CD8-positive, alpha-beta memory T cell (primary cell): ENCODE measurements around the gene RASGRP3. TPM values are rescaled to one million over a fixed set of nuclear protein-coding genes. Genes with fewer than 3 reads are reported as not detected.

Experiments
- CTCF ChIA-PET: fragments of 350-600 bp; sonication (Branson Sonifier 250); formaldehyde crosslinking; loops from one replicate; lab custom pipeline; 2021; ENCODE audit warnings: antibody characterized with exemption; lab: Charles Lee
- POLR2A ChIA-PET: fragments of 350-600 bp; sonication (Branson Sonifier 250); formaldehyde crosslinking; loops from one replicate; lab custom pipeline; 2021; ENCODE audit warnings: antibody characterized with exemption; lab: Charles Lee
- DNase-seq, 5 donors: peaks; one replicate each; pipeline versions ENCODE4 v3.0.0 to v3.0.0-alpha.2; 2020 to 2022; ENCODE audit warnings: mixed read lengths in 1 of 5
- H3K27ac ChIP-seq: one replicate; pipeline ENCODE4 v1.7.0; 2013; ENCODE audit warnings: low read depth, mild to moderate bottlenecking, low read length, moderate library complexity
- H3K27me3 ChIP-seq: 2 replicates; pipeline ENCODE4 v1.7.0; 2013; ENCODE audit warnings: low read length, mild to moderate bottlenecking; ENCODE audit not compliant: insufficient read depth, poor library complexity, severe bottlenecking
- H3K36me3 ChIP-seq: 2 replicates; pipeline ENCODE4 v1.7.0; 2013; ENCODE audit warnings: mild to moderate bottlenecking, low read length, moderate library complexity; ENCODE audit not compliant: insufficient read depth
- H3K4me1 ChIP-seq: 2 replicates; pipeline ENCODE4 v1.7.0; 2013; ENCODE audit warnings: mild to moderate bottlenecking, low read length, moderate library complexity; ENCODE audit not compliant: insufficient read depth
- H3K4me3 ChIP-seq: 2 replicates; pipeline ENCODE4 v1.7.0; 2013; ENCODE audit warnings: mild to moderate bottlenecking, low read length
- H3K9me3 ChIP-seq: 2 replicates; pipeline ENCODE4 v1.7.0; 2013; ENCODE audit warnings: mild to moderate bottlenecking, low read length
- H3K27ac Mint-ChIP-seq, 8 donors: one replicate each; pipeline ENCODE4 v1.8.0; 2020 to 2021; ENCODE audit warnings: mixed read lengths in 8 of 8, mild to moderate bottlenecking in 6 of 8, inconsistent platforms in 3 of 8, moderate library complexity in 3 of 8
- H3K27me3 Mint-ChIP-seq, 2 donors: one replicate each; pipeline ENCODE4 v1.8.0; 2020 to 2021; ENCODE audit warnings: mixed read lengths in 2 of 2, mild to moderate bottlenecking in 1 of 2, moderate library complexity in 1 of 2
- H3K36me3 Mint-ChIP-seq, 3 donors: one replicate each; pipeline ENCODE4 v1.8.0; 2020 to 2021; ENCODE audit warnings: mixed read lengths in 3 of 3, inconsistent platforms in 1 of 3, mild to moderate bottlenecking in 1 of 3
- H3K4me1 Mint-ChIP-seq, 3 donors: one replicate each; pipeline ENCODE4 v1.8.0; 2020 to 2021; ENCODE audit warnings: mixed read lengths in 3 of 3, inconsistent platforms in 1 of 3, mild to moderate bottlenecking in 1 of 3
- H3K4me3 Mint-ChIP-seq, 7 donors: one replicate each; pipeline ENCODE4 v1.8.0; 2020 to 2021; ENCODE audit warnings: mixed read lengths in 7 of 7, mild to moderate bottlenecking in 6 of 7, moderate library complexity in 4 of 7, inconsistent platforms in 2 of 7
- H3K9me3 Mint-ChIP-seq, 5 donors: one replicate each; pipeline ENCODE4 v1.8.0; 2020 to 2022; ENCODE audit warnings: mixed read lengths in 5 of 5, mild to moderate bottlenecking in 3 of 5, moderate library complexity in 2 of 5, inconsistent platforms in 1 of 5
- polyA plus RNA-seq: library from polyadenylated mRNA; unstranded; fragments of 300-500 nt; fragmentation: Illumina TruSeq; gene quantifications from one replicate; pipeline ENCODE4 v1.2.3, GENCODE V29; 2021
- total RNA-seq, 2 experiments: library from RNA; stranded (reverse); gene quantifications; one replicate each; pipeline ENCODE4 v1.2.3, GENCODE V29; 2021

The RASGRP3 gene
- total and polyA plus RNA-seq, 3 experiments from 2014 or later, result 3.1 to 3.6 (median 3.5) TPM

DNA sequence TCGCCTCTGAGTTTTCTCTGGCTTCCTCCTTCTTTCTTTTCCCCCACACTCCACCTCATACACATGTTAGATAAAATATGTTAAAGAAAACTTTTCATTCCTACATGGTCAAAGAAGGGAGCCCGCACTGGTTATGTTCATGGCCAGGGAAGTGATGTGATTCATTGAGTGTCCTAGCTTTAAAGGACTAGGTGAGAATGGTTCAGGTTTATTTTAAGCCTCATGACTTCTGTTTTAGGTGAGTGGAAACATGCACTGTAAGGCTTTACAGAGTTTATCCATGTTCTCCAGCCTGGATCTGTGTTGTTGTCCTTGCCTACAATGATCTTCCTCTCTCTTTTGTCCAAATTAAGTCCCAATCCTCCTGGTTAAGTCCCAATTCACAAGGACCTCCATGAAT is 56.5 kb downstream of the RASGRP3 start:
- no peaks in the 10 kb centered on the region for H3K4me1 Mint-ChIP-seq
- H3K9me3 ChIP-seq, result no peaks in the 10 kb centered on the region
- no peaks in the 10 kb centered on the region for H3K27me3 ChIP-seq
- peaks cover 0 to 11% (median 3%) of the 10 kb centered on the region in 3 donors for H3K36me3 Mint-ChIP-seq
- ChIA-PET POLR2A (no interaction called here), CTCF (no interaction called here)
- DNase-seq, result no peak
- H3K36me3 ChIP-seq, result no peaks in the 10 kb centered on the region
- H3K4me3 ChIP-seq, result no peak overlapping the region
- no peaks in the 10 kb centered on the region for H3K9me3 Mint-ChIP-seq
- H3K4me3 Mint-ChIP-seq, result no peak overlapping the region
- H3K27ac ChIP-seq, result no peak overlapping the region
- no peak overlapping the region for H3K27ac Mint-ChIP-seq
- no peaks in the 10 kb centered on the region for H3K4me1 ChIP-seq
- H3K27me3 Mint-ChIP-seq, result no peaks in the 10 kb centered on the region

DNA sequence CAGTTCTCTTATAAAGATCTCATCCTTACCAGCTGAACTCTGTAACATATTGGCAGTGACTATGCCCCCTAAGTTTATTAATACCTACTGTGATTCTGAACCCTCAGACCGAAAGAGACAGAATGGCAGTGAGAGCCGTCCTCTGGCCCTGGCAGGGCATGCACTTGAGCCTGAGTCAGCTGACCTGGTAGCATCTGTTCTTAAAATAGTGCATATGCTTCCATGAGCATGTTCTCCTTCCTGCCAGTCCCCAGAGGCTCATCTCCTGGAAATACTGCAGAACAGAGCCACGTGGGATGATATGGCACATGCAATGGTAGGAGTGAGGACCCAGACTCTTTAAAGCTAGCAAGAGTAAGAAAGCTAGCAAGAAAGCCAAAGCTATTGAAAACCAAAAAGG is 59.0 kb downstream of the RASGRP3 start:
- no peaks in the 10 kb centered on the region for H3K27me3 ChIP-seq
- no peaks in the 10 kb centered on the region for H3K9me3 ChIP-seq
- POLR2A ChIA-PET, result no interaction called here

DNA sequence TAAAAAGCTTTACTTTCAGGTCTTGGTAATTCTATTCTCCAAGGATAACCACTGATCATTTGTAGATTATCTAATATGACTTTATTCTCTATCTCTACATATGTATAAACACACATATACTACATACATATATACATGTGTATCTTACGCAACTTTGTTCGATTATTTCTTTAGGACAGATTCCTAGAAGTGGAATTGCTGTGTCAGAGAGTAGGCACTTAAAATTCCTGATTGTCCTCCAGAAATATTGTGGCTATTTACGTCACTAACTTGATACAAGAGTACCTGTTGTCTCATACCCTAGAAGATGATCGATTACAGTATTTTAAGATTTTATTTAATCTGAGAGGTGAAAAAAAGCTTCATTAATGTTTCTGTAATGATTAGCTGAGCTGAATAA is 64.8 kb downstream of the RASGRP3 start:
- CTCF ChIA-PET, result no interaction called here
- no peaks in the 10 kb centered on the region for H3K9me3 ChIP-seq
- H3K27ac ChIP-seq, result no peak overlapping the region
- Mint-ChIP-seq H3K4me1 (no peaks in the 10 kb centered on the region), H3K4me3 (no peak overlapping the region), H3K9me3 (no peaks in the 10 kb centered on the region), H3K36me3 (peaks cover 7 to 17% (median 8%) of the 10 kb centered on the region in 3 donors), H3K27ac (no peak overlapping the region), H3K27me3 (no peaks in the 10 kb centered on the region)
- H3K36me3 ChIP-seq, result no peaks in the 10 kb centered on the region
- DNase-seq, result no peak
- H3K4me1 ChIP-seq, result no peaks in the 10 kb centered on the region
- no peaks in the 10 kb centered on the region for H3K27me3 ChIP-seq
- H3K4me3 ChIP-seq, result no peak overlapping the region
- POLR2A ChIA-PET, result no interaction called here

More for the DNA sequence above, 59.0 kb downstream of the RASGRP3 start:
- Histone ChIP-seq H3K4me1 (no peaks in the 10 kb centered on the region), H3K27ac (no peak overlapping the region), H3K4me3 (no peak overlapping the region), H3K36me3 (no peaks in the 10 kb centered on the region)
- Mint-ChIP-seq H3K9me3 (no peaks in the 10 kb centered on the region), H3K27me3 (no peaks in the 10 kb centered on the region), H3K27ac (no peak overlapping the region), H3K4me3 (no peak overlapping the region), H3K4me1 (no peaks in the 10 kb centered on the region), H3K36me3 (peaks cover 0 to 17% (median 4%) of the 10 kb centered on the region in 3 donors)
- CTCF ChIA-PET, result no interaction called here
- no peak for DNase-seq

DNA sequence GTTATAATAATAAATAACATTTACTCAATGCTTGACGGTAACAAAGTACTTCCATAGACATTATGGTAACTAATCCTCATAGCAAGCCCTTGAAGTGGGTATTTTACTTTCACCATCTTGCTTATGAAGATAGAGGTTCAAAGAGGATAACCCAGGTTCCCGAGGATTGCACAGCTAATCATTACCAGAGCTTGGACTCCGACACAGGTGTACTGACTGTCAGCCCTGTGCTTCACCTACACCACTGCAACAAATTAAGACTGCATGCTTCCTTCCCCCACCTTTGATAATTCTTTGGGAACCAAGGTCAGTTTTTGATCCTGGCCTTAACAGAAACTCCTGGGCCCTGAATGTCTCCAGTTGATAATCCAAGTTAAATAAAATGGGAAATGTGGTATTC is 73.8 kb downstream of the RASGRP3 start:
- no peaks in the 10 kb centered on the region for H3K9me3 Mint-ChIP-seq
- Histone ChIP-seq H3K27me3 (no peaks in the 10 kb centered on the region), H3K9me3 (no peaks in the 10 kb centered on the region), H3K36me3 (no peaks in the 10 kb centered on the region), H3K4me1 (no peaks in the 10 kb centered on the region), H3K4me3 (no peak overlapping the region), H3K27ac (no peak overlapping the region)
- H3K4me3 Mint-ChIP-seq, result no peak overlapping the region
- H3K27ac Mint-ChIP-seq, result no peak overlapping the region
- H3K36me3 Mint-ChIP-seq, result peaks cover 0 to 14% (median 9%) of the 10 kb centered on the region in 3 donors
- no peaks in the 10 kb centered on the region for H3K27me3 Mint-ChIP-seq
- CTCF ChIA-PET, result no interaction called here
- POLR2A ChIA-PET, result no interaction called here
- DNase-seq, result no peak
- no peaks in the 10 kb centered on the region for H3K4me1 Mint-ChIP-seq

DNA sequence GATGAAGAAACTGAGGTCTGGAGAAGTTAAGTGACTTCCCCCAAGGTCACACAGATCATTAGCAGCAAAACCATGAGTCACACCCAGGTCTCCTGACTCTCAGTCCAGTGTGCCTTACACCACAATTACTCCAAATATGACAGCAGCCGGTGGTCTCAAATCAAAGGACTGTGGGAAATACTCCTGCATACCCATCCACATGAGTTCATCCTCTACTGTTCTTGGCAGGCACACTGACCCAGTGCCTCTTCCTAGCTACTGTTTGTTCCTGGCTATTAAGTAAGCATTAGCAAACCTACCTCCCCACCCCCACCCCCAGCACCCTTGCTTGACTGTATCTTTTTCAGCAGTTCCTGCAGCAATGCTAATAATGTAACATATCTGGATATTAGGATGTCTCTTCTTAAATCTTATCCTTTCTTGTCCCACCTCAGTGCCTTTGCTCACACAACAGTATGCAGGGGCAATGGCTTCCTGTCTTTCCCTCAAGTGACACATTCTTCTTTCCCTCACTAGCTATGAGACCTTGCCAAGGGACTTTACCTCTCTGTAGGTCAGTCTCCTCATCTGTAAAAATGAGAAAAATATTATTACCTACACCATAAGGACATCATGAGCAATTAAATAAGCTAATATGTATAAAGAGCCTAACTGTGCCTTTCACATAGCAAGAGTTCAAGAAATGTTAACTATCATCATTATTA is 76.5 kb downstream of the RASGRP3 start:
- Histone ChIP-seq H3K27ac (no peak overlapping the region), H3K27me3 (no peaks in the 10 kb centered on the region), H3K4me1 (no peaks in the 10 kb centered on the region), H3K9me3 (no peaks in the 10 kb centered on the region), H3K4me3 (no peak overlapping the region), H3K36me3 (no peaks in the 10 kb centered on the region)
- Mint-ChIP-seq H3K27me3 (no peaks in the 10 kb centered on the region), H3K36me3 (peaks cover 0 to 16% (median 7%) of the 10 kb centered on the region in 3 donors), H3K9me3 (no peaks in the 10 kb centered on the region), H3K4me3 (no peak overlapping the region), H3K27ac (peak overlapping the region in 2 of 8 donors; percentile 47 to 52), H3K4me1 (no peaks in the 10 kb centered on the region)
- POLR2A ChIA-PET, result no interaction called here
- no peak for DNase-seq
- CTCF ChIA-PET, result no interaction called here

DNA sequence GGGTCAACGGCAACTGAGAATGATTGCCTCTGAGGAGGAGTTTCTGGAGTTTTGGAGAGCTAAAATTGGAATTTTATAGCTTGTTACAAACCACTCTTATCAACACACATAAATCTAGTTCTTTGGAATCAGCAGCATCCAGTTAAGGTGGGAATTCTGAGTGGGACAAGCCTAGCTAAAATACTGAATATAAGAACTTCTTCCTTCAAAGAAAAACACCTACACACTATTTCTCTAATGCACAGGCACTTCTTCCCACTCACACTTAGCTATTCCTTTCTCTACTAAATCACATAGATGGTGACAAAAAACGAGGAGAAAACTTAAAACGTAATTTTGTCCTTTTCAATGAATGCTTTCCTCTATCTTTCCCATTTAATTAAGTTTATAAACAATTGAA is 79.2 kb downstream of the RASGRP3 start:
- Histone ChIP-seq H3K9me3 (no peaks in the 10 kb centered on the region), H3K4me3 (no peak overlapping the region), H3K4me1 (no peaks in the 10 kb centered on the region), H3K27ac (no peak overlapping the region), H3K36me3 (no peaks in the 10 kb centered on the region), H3K27me3 (no peaks in the 10 kb centered on the region)
- Mint-ChIP-seq H3K36me3 (peaks cover 5 to 21% (median 15%) of the 10 kb centered on the region in 3 donors), H3K27me3 (no peaks in the 10 kb centered on the region), H3K9me3 (no peaks in the 10 kb centered on the region), H3K4me1 (no peaks in the 10 kb centered on the region), H3K27ac (no peak overlapping the region), H3K4me3 (no peak overlapping the region)
- ChIA-PET POLR2A (no interaction called here), CTCF (no interaction called here)
- no peak for DNase-seq

DNA sequence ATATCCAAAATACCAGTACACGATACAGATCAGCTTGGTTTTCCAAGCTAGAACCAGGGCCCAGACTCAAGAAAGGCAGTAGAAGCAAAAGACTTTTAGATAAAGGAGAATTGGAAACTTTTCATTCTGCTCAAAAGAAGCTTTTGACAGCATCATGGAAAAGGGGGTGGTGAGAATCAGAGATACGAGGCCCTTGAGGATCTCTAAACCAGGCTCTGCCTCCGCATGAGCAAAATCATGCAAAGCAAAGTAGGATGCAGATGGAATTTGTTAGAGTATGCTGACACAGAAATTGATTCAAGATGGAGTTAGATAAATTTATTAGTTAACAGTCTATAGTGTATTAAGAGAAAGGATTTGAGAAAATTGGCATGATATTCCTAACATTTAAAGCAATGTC is 82.9 kb downstream of the RASGRP3 start:
- no peaks in the 10 kb centered on the region for H3K36me3 ChIP-seq

DNA sequence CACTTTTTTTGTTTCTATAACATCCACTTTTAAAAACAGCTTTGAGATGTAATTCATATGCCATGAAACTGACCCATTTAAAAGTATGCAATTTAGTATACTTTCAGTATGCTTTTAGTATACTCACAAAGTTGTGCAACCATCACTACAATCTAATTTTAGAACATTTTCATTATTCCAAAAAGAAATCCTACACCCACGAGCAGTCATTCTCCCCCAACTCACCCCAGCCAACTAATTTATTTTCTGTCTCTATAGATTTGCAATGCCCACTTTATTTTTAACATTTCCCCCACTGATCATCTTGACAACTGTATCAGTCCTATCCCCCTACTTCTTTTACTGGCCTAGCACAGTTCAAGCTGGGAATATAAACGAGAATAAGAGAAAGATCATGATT is 83.6 kb downstream of the RASGRP3 start:
- H3K9me3 Mint-ChIP-seq, result no peaks in the 10 kb centered on the region
- ChIA-PET CTCF (no interaction called here), POLR2A (no interaction called here)
- H3K4me3 ChIP-seq, result no peak overlapping the region
- H3K27ac ChIP-seq, result no peak overlapping the region
- H3K36me3 ChIP-seq, result no peaks in the 10 kb centered on the region
- H3K27me3 Mint-ChIP-seq, result no peaks in the 10 kb centered on the region
- no peak for DNase-seq
- no peaks in the 10 kb centered on the region for H3K27me3 ChIP-seq
- H3K4me1 ChIP-seq, result no peaks in the 10 kb centered on the region
- H3K4me3 Mint-ChIP-seq, result no peak overlapping the region
- no peaks in the 10 kb centered on the region for H3K9me3 ChIP-seq
- no peak overlapping the region for H3K27ac Mint-ChIP-seq
- no peaks in the 10 kb centered on the region for H3K4me1 Mint-ChIP-seq
- peaks cover 15 to 26% (median 18%) of the 10 kb centered on the region in 3 donors for H3K36me3 Mint-ChIP-seq

More for the DNA sequence above, 82.9 kb downstream of the RASGRP3 start:
- Mint-ChIP-seq H3K36me3 (peaks cover 14 to 29% (median 22%) of the 10 kb centered on the region in 3 donors), H3K9me3 (no peaks in the 10 kb centered on the region), H3K4me3 (no peak overlapping the region), H3K27me3 (no peaks in the 10 kb centered on the region), H3K4me1 (no peaks in the 10 kb centered on the region), H3K27ac (peak overlapping the region in 1 of 8 donors; percentile 4)
- H3K9me3 ChIP-seq, result no peaks in the 10 kb centered on the region
- H3K27ac ChIP-seq, result no peak overlapping the region
- H3K4me1 ChIP-seq, result no peaks in the 10 kb centered on the region
- no peaks in the 10 kb centered on the region for H3K27me3 ChIP-seq
- DNase-seq, result no peak
- H3K4me3 ChIP-seq, result no peak overlapping the region
- ChIA-PET CTCF (no interaction called here), POLR2A (no interaction called here)
